GM19395 (cell line): ENCODE results near the gene ULK4.
"Not testable (repeated sequence)": the region's sequence is repeated elsewhere in the genome, so short reads cannot be mapped to it uniquely, and the experiment has no call there.

ENCODE experiments used
- ATAC-seq: cut with Tn5 transposase; IDR thresholded peaks from one replicate; pipeline ENCODE4 v1.9.1; 2021; ENCODE audit warnings: mild to moderate bottlenecking, moderate library complexity; ENCODE audit not compliant: unreplicated experiment

ULK4 gene

GRCh38 chr3:41874022-41874421 lies 87.9 kb downstream of the ULK4 start:
- ATAC-seq: no peak

GRCh38 chr3:41872157-41872556 lies 89.7 kb downstream of the ULK4 start:
- ATAC-seq: no peak

GRCh38 chr3:41867533-41867932 lies 94.4 kb downstream of the ULK4 start:
- no peak for ATAC-seq

- ATAC-seq: no peak
Observed at GRCh38 chr3:41866298-41866697, 95.6 kb downstream of the ULK4 start.

- no peak for ATAC-seq
Observed at GRCh38 chr3:41863024-41863423, 98.9 kb downstream of the ULK4 start.

GRCh38 chr3:41860489-41860888 lies 101.4 kb downstream of the ULK4 start:
- not testable (repeated sequence) for ATAC-seq

GRCh38 chr3:41854956-41855355 lies 106.9 kb downstream of the ULK4 start:
- ATAC-seq: no peak

- no peak for ATAC-seq
Observed at GRCh38 chr3:41853540-41854196, 108.2 kb downstream of the ULK4 start.

GRCh38 chr3:41848753-41849574 lies 112.9 kb downstream of the ULK4 start:
- ATAC-seq: no peak

GRCh38 chr3:41847679-41848078 lies 114.2 kb downstream of the ULK4 start:
- ATAC-seq: peak; percentile 68

- ATAC-seq: peak; percentile 53
Observed at GRCh38 chr3:41846850-41847249, 115.1 kb downstream of the ULK4 start.

GRCh38 chr3:41845826-41846225 lies 116.1 kb downstream of the ULK4 start:
- no peak for ATAC-seq

GRCh38 chr3:41844256-41844655 lies 117.6 kb downstream of the ULK4 start:
- ATAC-seq: not testable (repeated sequence)

- not testable (repeated sequence) for ATAC-seq
Observed at GRCh38 chr3:41840936-41841668, 120.8 kb downstream of the ULK4 start.

GRCh38 chr3:41836360-41837134 lies 125.4 kb downstream of the ULK4 start:
- ATAC-seq: peak; percentile 80

- no peak for ATAC-seq
Observed at GRCh38 chr3:41833628-41834027, 128.3 kb downstream of the ULK4 start.

GRCh38 chr3:41819236-41819635 lies 142.7 kb downstream of the ULK4 start:
- no peak for ATAC-seq

GRCh38 chr3:41808618-41809017 lies 153.3 kb downstream of the ULK4 start:
- no peak for ATAC-seq

GRCh38 chr3:41808152-41808551 lies 153.8 kb downstream of the ULK4 start:
- ATAC-seq: no peak

GRCh38 chr3:41794748-41795589 lies 166.9 kb downstream of the ULK4 start:
- no peak for ATAC-seq
